ENCODE results near the gene TRIM63. TPM values are rescaled to one million over a fixed set of nuclear protein-coding genes. Genes with fewer than 3 reads are reported as not detected.

Gene TRIM63
- total RNA-seq, 1 experiment from 2014 or later, result not detected

GRCh38 chr1:26084091-26084561 is 16.7 kb upstream of the TRIM63 start:
- no peak overlapping the region for H3K4me3 Mint-ChIP-seq
- H3K9me3 Mint-ChIP-seq, result no peaks in the 10 kb centered on the region
- H3K4me1 Mint-ChIP-seq, result peaks cover 4 to 5% of the 10 kb centered on the region in 2 experiments; a peak in 3 of 4 replicates
- H3T11ph ChIP-seq (ENCODE audit: low read length), result no peak overlapping the region
- H2AFZ ChIP-seq (ENCODE audit: low read length), result no peak overlapping the region
- TF ChIP-seq, protein P1, sequence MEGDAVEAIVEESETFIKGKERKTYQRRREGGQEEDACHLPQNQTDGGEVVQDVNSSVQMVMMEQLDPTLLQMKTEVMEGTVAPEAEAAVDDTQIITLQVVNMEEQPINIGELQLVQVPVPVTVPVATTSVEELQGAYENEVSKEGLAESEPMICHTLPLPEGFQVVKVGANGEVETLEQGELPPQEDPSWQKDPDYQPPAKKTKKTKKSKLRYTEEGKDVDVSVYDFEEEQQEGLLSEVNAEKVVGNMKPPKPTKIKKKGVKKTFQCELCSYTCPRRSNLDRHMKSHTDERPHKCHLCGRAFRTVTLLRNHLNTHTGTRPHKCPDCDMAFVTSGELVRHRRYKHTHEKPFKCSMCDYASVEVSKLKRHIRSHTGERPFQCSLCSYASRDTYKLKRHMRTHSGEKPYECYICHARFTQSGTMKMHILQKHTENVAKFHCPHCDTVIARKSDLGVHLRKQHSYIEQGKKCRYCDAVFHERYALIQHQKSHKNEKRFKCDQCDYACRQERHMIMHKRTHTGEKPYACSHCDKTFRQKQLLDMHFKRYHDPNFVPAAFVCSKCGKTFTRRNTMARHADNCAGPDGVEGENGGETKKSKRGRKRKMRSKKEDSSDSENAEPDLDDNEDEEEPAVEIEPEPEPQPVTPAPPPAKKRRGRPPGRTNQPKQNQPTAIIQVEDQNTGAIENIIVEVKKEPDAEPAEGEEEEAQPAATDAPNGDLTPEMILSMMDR (conservative IDR thresholded peaks at IDR 0.05), result no peak
- no peak overlapping the region for H2BK5ac ChIP-seq (ENCODE audit: insufficient read length, low read length)
- no peak overlapping the region for H3K4ac ChIP-seq (ENCODE audit: low read depth, low read length)
- no peak overlapping the region for H2AK5ac ChIP-seq (ENCODE audit: insufficient read length, low read length)
- H3K14ac ChIP-seq (ENCODE audit: insufficient read depth, low read length), result no peak overlapping the region
- no peak overlapping the region for H3K4me2 ChIP-seq (ENCODE audit: insufficient read depth, insufficient read length, low read length)
- no peaks in the 10 kb centered on the region for H3K9me3 ChIP-seq (ENCODE audit: control insufficient read depth, low read depth, low read length)
- H4K91ac ChIP-seq (ENCODE audit: insufficient read length, low read depth, low read length), result no peak overlapping the region
- no peaks in the 10 kb centered on the region for H3K4me1 ChIP-seq (ENCODE audit: insufficient read depth, low read length)
- no peak for DNase-seq
- H3K23ac ChIP-seq (ENCODE audit: insufficient read length, low read depth, low read length), result no peak overlapping the region
- H3K27ac ChIP-seq (ENCODE audit: insufficient read length, low read depth, low read length), result no peak overlapping the region
- H3K18ac ChIP-seq (ENCODE audit: insufficient read length, low read depth, low read length), result no peak overlapping the region
- no peak overlapping the region for H2BK12ac ChIP-seq (ENCODE audit: insufficient read length, low read depth, low read length)
- peaks cover 23% of the 10 kb centered on the region for H3K27me3 Mint-ChIP-seq (ENCODE audit: low read depth)
- no peaks in the 10 kb centered on the region for H3K36me3 Mint-ChIP-seq (ENCODE audit: insufficient read depth in 1 of 3, low read depth in 3 of 3)
- H2BK15ac ChIP-seq (ENCODE audit: low read depth, low read length), result no peak overlapping the region
- H2BK20ac ChIP-seq (ENCODE audit: low read depth, low read length, poor library complexity, severe bottlenecking), result no peak overlapping the region
- H3K79me1 ChIP-seq (ENCODE audit: insufficient read depth, low read depth, low read length, poor library complexity, severe bottlenecking), result no peaks in the 10 kb centered on the region
- H3K27me3 ChIP-seq (ENCODE audit: insufficient read depth, low read length), result no peaks in the 10 kb centered on the region
- H3K27ac Mint-ChIP-seq, result no peak overlapping the region
- no CpG with 5 or more reads among the region's 2 CpGs for WGBS (ENCODE audit: extremely low coverage, insufficient read length, low lambda C conversion rate)
- H3K79me2 ChIP-seq (ENCODE audit: insufficient read depth, low read length), result no peaks in the 10 kb centered on the region
- no peaks in the 10 kb centered on the region for H4K20me1 ChIP-seq (ENCODE audit: control insufficient read depth, insufficient read depth, insufficient read length)
- H3K23me2 ChIP-seq (ENCODE audit: insufficient read length, low read depth, low read length, poor library complexity, severe bottlenecking), result no peaks in the 10 kb centered on the region
- H3K56ac ChIP-seq (ENCODE audit: insufficient read length, low read depth, low read length), result no peak overlapping the region
- no peak overlapping the region for H2BK120ac ChIP-seq (ENCODE audit: low read depth, low read length, poor library complexity, severe bottlenecking)
- H3K9ac ChIP-seq (ENCODE audit: extremely low read depth, insufficient read length, low read length), result no peak overlapping the region
- H4K8ac ChIP-seq (replicated peaks; ENCODE audit: insufficient read length, low read depth, low read length), result no peak overlapping the region
- no peak overlapping the region for H4K5ac ChIP-seq (ENCODE audit: insufficient read length, low read depth, low read length)
